HCT116 (cell line): ENCODE measurements around the gene DYNC1I1. TPM values are rescaled to one million over a fixed set of nuclear protein-coding genes. Genes with fewer than 3 reads are reported as not detected.

Experiments
- ATAC-seq: fragments of 200-7000 bp; cut with Tn5 transposase; 2 replicates; pipeline ENCODE4 v1.9.1; 2020; ENCODE audit warnings: mild to moderate bottlenecking, moderate library complexity
- BruUV-seq: library from RNA; stranded (reverse); fragments of 400-500 nt; replicated peaks from 2 replicates; lab custom pipeline; 2021; lab: Mats Ljungman, UMichigan
- CTCF ChIA-PET: fragments of 300-600 bp; sonication (Branson Sonifier 250); formaldehyde crosslinking; loops from one replicate; lab custom pipeline; 2021; ENCODE audit warnings: antibody characterized with exemption; lab: Charles Lee
- POLR2A ChIA-PET: fragments of 300-600, 350-600 bp; sonication (Branson Sonifier 250); formaldehyde crosslinking; loops from one replicate; lab custom pipeline; 2021; ENCODE audit warnings: antibody characterized with exemption; lab: Charles Lee
- RAD21 ChIA-PET, 2 experiments: fragments of 300-600 bp; sonication (Branson Sonifier 250); formaldehyde crosslinking; loops; one replicate each; lab custom pipeline; 2023; ENCODE audit warnings: low total read pairs in 2 of 2; ENCODE audit not compliant: uncharacterized antibody in 2 of 2, unreplicated experiment in 2 of 2, low non-redundant PET in 1 of 2; lab: Charles Lee
- DNase-seq: peaks from one replicate; pipeline ENCODE4 v3.0.0-alpha.2; 2010; ENCODE audit warnings: low read depth, low spot score
- H2AFZ ChIP-seq: fragments of 200-600 bp; shearing (Covaris generic), sonication (generic); 2 replicates; pipeline ENCODE4 v1.6.1; 2017; ENCODE audit warnings: low read depth, mixed run types, mixed read lengths, antibody characterized with exemption, low read length; ENCODE audit not compliant: poor library complexity, severe bottlenecking
- H3K27ac ChIP-seq: 2 replicates; pipeline ENCODE4 v1.5.1; 2012; ENCODE audit warnings: low read depth, low read length
- H3K27me3 ChIP-seq: fragments of 200-600 bp; sonication (generic); 2 replicates; pipeline ENCODE4 v1.6.1; 2016; ENCODE audit warnings: mixed run types, low read length, mixed read lengths; ENCODE audit not compliant: insufficient read depth
- H3K36me3 ChIP-seq, 2 experiments: fragments of 200-500 bp in 1 of 2; fragments of 200-600 bp in 1 of 2; sonication (Bioruptor generic) in 1 of 2; sonication (generic) in 1 of 2; 2 replicates each; pipeline versions ENCODE4 v1.5.1 to v1.6.1; 2014 to 2016; ENCODE audit warnings: low read length in 2 of 2, inconsistent platforms in 1 of 2, mixed read lengths in 1 of 2, mixed run types in 1 of 2; ENCODE audit not compliant: insufficient read depth in 2 of 2, control insufficient read depth in 1 of 2
- H3K4me1 ChIP-seq, 2 experiments: fragments of 200-600 bp in 1 of 2; sonication (generic) in 1 of 2; 2 replicates each; pipeline versions ENCODE4 v1.5.1 to v1.6.1; 2012 to 2017; ENCODE audit warnings: low read length in 2 of 2, inconsistent platforms in 1 of 2, mild to moderate bottlenecking in 1 of 2, mixed read lengths in 1 of 2, mixed run types in 1 of 2, moderate library complexity in 1 of 2; ENCODE audit not compliant: insufficient read depth in 2 of 2, control insufficient read depth in 1 of 2
- H3K4me2 ChIP-seq: fragments of 200-600 bp; sonication (generic); 2 replicates; pipeline ENCODE4 v1.6.1; 2017; ENCODE audit warnings: mixed run types, low read length, mixed read lengths
- H3K4me3 ChIP-seq, 2 experiments: fragments of 200-600 bp in 1 of 2; sonication (generic) in 1 of 2; replicated peaks in 1 of 2; 2 replicates each; pipeline ENCODE4 v1.5.1; 2011 to 2016; ENCODE audit warnings: low read length in 2 of 2, control low read depth in 1 of 2, low read depth in 1 of 2, mild to moderate bottlenecking in 1 of 2, mixed read lengths in 1 of 2, mixed run types in 1 of 2
- H3K79me2 ChIP-seq: fragments of 200-600 bp; sonication (generic); 2 replicates; pipeline ENCODE4 v1.6.1; 2017; ENCODE audit warnings: mild to moderate bottlenecking, mixed run types, low read length, moderate library complexity, mixed read lengths; ENCODE audit not compliant: insufficient read depth
- H3K9ac ChIP-seq: fragments of 200-600 bp; sonication (generic); 2 replicates; pipeline ENCODE4 v1.6.1; 2016; ENCODE audit warnings: low read length, mixed read lengths
- H3K9me2 ChIP-seq: fragments of 200-600 bp; sonication (generic), shearing (Covaris generic); 2 replicates; pipeline ENCODE4 v1.6.1; 2017; ENCODE audit warnings: mixed run types, mild to moderate bottlenecking, moderate library complexity; ENCODE audit not compliant: insufficient read depth
- H3K9me3 ChIP-seq, 2 experiments: fragments of 200-500 bp in 1 of 2; fragments of 200-600 bp in 1 of 2; sonication (Bioruptor generic) in 1 of 2; sonication (generic) in 1 of 2; 2 replicates each; pipeline ENCODE4 v1.6.1; 2014 to 2017; ENCODE audit warnings: low read length in 2 of 2, mixed read lengths in 2 of 2, inconsistent platforms in 1 of 2, low read depth in 1 of 2, mild to moderate bottlenecking in 1 of 2, mixed run types in 1 of 2, moderate library complexity in 1 of 2; ENCODE audit not compliant: control insufficient read depth in 1 of 2, insufficient read depth in 1 of 2
- H4K20me1 ChIP-seq: fragments of 200-600 bp; sonication (generic), shearing (Covaris generic); 2 replicates; pipeline ENCODE4 v1.6.1; 2017; ENCODE audit warnings: mixed run types, mild to moderate bottlenecking, moderate library complexity; ENCODE audit not compliant: insufficient read depth
- CBX3 ChIP-seq: IDR thresholded peaks from 2 replicates; pipeline ENCODE4 v1.6.1; 2012; ENCODE audit warnings: low read depth
- EZH2 ChIP-seq: fragments of 200-600 bp; sonication (generic); IDR thresholded peaks from 2 replicates; pipeline ENCODE4 v1.6.1; 2017; ENCODE audit warnings: antibody characterized with exemption, mixed run types
- MAX ChIP-seq: IDR thresholded peaks from 2 replicates; pipeline ENCODE4 v1.6.1; 2012
- POLR2A ChIP-seq: IDR thresholded peaks from 2 replicates; pipeline ENCODE4 v1.7.0; 2011; ENCODE audit warnings: borderline replicate concordance; ENCODE audit not compliant: insufficient read depth, insufficient read length; ENCODE audit errors: extremely low read depth
- RAD21 ChIP-seq: IDR thresholded peaks from 2 replicates; pipeline ENCODE4 v1.6.1; 2012; ENCODE audit warnings: low read depth, mild to moderate bottlenecking
- SP1 ChIP-seq: IDR thresholded peaks from 2 replicates; pipeline ENCODE4 v1.6.1; 2012; ENCODE audit warnings: low read depth
- YY1 ChIP-seq: IDR thresholded peaks from 2 replicates; pipeline ENCODE4 v1.6.1; 2011; ENCODE audit warnings: low read length, low read depth, moderate library complexity, mild to moderate bottlenecking; ENCODE audit not compliant: insufficient replicate concordance; ENCODE audit errors: extremely low read depth
- ZFX ChIP-seq: fragments of 450-650 bp; IDR thresholded peaks from 2 replicates; pipeline ENCODE4 v1.6.1; 2017
- intact Hi-C: fragments of 100-400 bp; cut with micrococcal nuclease; formaldehyde crosslinking; loops from 2 replicates; pipeline ENCODE4 v1.10.0; 2022
- total RNA-seq: library from RNA; stranded (reverse); gene quantifications from one replicate; pipeline ENCODE4 v1.2.1, GENCODE V29; 2021; ENCODE audit not compliant: unreplicated experiment
- TF ChIP-seq, protein P1 (sequence below), 3 experiments: fragments of 200-600 bp in 1 of 3; sonication (generic) in 1 of 3; IDR thresholded peaks in 2 of 3; conservative IDR thresholded peaks in 1 of 3; 2 replicates each; pipeline ENCODE4 v1.5.1; 2012 to 2017; ENCODE audit warnings: low read depth in 2 of 3, low read length in 2 of 3, antibody characterized with exemption in 1 of 3, borderline replicate concordance in 1 of 3, control low read depth in 1 of 3, mild to moderate bottlenecking in 1 of 3, mixed read lengths in 1 of 3, mixed run types in 1 of 3, moderate library complexity in 1 of 3; ENCODE audit not compliant: insufficient read depth in 1 of 3

The DYNC1I1 gene
- total RNA-seq, 1 experiment from 2014 or later = not detected

- H3K4me3 ChIP-seq = no peak overlapping the region
- H3K27ac ChIP-seq = no peak overlapping the region
- no peaks in the 10 kb centered on the region for H3K9me3 ChIP-seq
- no peaks in the 10 kb centered on the region for H3K9me2 ChIP-seq
- RAD21 ChIA-PET = no interaction called here
- BruUV-seq = no TSS peak
- H3K27me3 ChIP-seq = peaks cover 50% of the 10 kb centered on the region
- H2AFZ ChIP-seq = no peak overlapping the region
- H3K36me3 ChIP-seq = no peaks in the 10 kb centered on the region
- no peak overlapping the region for H3K9ac ChIP-seq
- H3K79me2 ChIP-seq = no peaks in the 10 kb centered on the region
- no peaks in the 10 kb centered on the region for H4K20me1 ChIP-seq
- TF ChIP-seq MAX (no peak), POLR2A (no peak), CBX3 (no peak), RAD21 (no peak)
- CTCF ChIA-PET = no interaction called here
- POLR2A ChIA-PET = no interaction called here
- no peak for ATAC-seq
- intact Hi-C loops = no loop called here
- no peak overlapping the region for H3K4me2 ChIP-seq
- no peak for DNase-seq
- no peaks in the 10 kb centered on the region for H3K4me1 ChIP-seq
Measured at GRCh38 chr7:95897557-95898251, 125.3 kb downstream of the DYNC1I1 start.

GRCh38 chr7:95899919-95900513 lies 127.7 kb downstream of the DYNC1I1 start:
- POLR2A ChIA-PET = no interaction called here
- no peaks in the 10 kb centered on the region for H3K4me1 ChIP-seq
- no peak for TF ChIP-seq YY1
- TF ChIP-seq, protein P1, sequence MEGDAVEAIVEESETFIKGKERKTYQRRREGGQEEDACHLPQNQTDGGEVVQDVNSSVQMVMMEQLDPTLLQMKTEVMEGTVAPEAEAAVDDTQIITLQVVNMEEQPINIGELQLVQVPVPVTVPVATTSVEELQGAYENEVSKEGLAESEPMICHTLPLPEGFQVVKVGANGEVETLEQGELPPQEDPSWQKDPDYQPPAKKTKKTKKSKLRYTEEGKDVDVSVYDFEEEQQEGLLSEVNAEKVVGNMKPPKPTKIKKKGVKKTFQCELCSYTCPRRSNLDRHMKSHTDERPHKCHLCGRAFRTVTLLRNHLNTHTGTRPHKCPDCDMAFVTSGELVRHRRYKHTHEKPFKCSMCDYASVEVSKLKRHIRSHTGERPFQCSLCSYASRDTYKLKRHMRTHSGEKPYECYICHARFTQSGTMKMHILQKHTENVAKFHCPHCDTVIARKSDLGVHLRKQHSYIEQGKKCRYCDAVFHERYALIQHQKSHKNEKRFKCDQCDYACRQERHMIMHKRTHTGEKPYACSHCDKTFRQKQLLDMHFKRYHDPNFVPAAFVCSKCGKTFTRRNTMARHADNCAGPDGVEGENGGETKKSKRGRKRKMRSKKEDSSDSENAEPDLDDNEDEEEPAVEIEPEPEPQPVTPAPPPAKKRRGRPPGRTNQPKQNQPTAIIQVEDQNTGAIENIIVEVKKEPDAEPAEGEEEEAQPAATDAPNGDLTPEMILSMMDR (IDR thresholded peaks at IDR 0.05 in 2 of 3, conservative IDR thresholded peaks at IDR 0.05 in 1 of 3; ENCODE audit: borderline replicate concordance in 1 of 3, insufficient read depth in 1 of 3, low read depth in 2 of 3, low read length in 2 of 3) = peak in 2 of 3 experiments; percentile 43 to 48; a peak in 4 of 6 replicates
- TF ChIP-seq EZH2 = no peak
- TF ChIP-seq SP1 = no peak
- TF ChIP-seq MAX = no peak
- no peak for TF ChIP-seq ZFX
- TF ChIP-seq, all 23 proteins: peak for 1
- H3K9me3 ChIP-seq = no peaks in the 10 kb centered on the region
- no peaks in the 10 kb centered on the region for H3K9me2 ChIP-seq
- no peaks in the 10 kb centered on the region for H3K79me2 ChIP-seq
- H3K36me3 ChIP-seq = no peaks in the 10 kb centered on the region
- ChIA-PET RAD21 (no interaction called here), CTCF (interaction anchor here (1.0 to 1.4 kb wide), 2 partner anchors 29 to 177 kb away, joined by 5 to 7 read pairs; no protein-coding TSS in a partner anchor)
- no TSS peak for BruUV-seq
- no peak overlapping the region for H3K4me2 ChIP-seq
- no peak overlapping the region for H3K9ac ChIP-seq
- no peaks in the 10 kb centered on the region for H4K20me1 ChIP-seq
- DNase-seq (no peak), ATAC-seq (peak; percentile 84)
- H2AFZ ChIP-seq = no peak overlapping the region
- peaks cover 54% of the 10 kb centered on the region for H3K27me3 ChIP-seq
- no peak overlapping the region for H3K27ac ChIP-seq
- H3K4me3 ChIP-seq = no peak overlapping the region
- intact Hi-C loops = no loop called here
